Endothelial cell of umbilical vein (primary cell): ENCODE data around the gene UVSSA. TPM values are rescaled to one million over a fixed set of nuclear protein-coding genes. Genes with fewer than 3 reads are reported as not detected.

ENCODE experiments used
- BruUV-seq: library from RNA; stranded (reverse); fragments of 400-500 nt; replicated peaks from 2 replicates; lab custom pipeline; 2021; lab: Mats Ljungman, UMichigan
- CTCF ChIA-PET: fragments of 300-600, 350-600 bp; sonication (Branson Sonifier 250); formaldehyde crosslinking; loops from one replicate; lab custom pipeline; 2021; ENCODE audit warnings: antibody characterized with exemption, inconsistent platforms; lab: Charles Lee
- POLR2A ChIA-PET: fragments of 300-600, 350-600 bp; sonication (Branson Sonifier 250); formaldehyde crosslinking; loops from one replicate; lab custom pipeline; 2021; ENCODE audit warnings: antibody characterized with exemption, inconsistent platforms; lab: Charles Lee
- DNase-seq: peaks from one replicate; pipeline ENCODE4 v3.0.0-alpha.2; 2011; ENCODE audit warnings: low read depth, low spot score
- FAIRE-seq: peaks from 2 replicates; lab custom pipeline; 2011; peaks lifted over from hg19 to GRCh38; lab: Jason Lieb, UNC
- H2AFZ ChIP-seq: 2 replicates; pipeline ENCODE4 v1.6.0; 2012; ENCODE audit warnings: low read depth, low read length, control low read depth, inconsistent platforms
- H3K27ac ChIP-seq: 2 replicates; pipeline ENCODE4 v1.5.1; 2011; ENCODE audit warnings: low read depth, mild to moderate bottlenecking, control low read depth, low read length, moderate library complexity; ENCODE audit not compliant: insufficient read depth
- H3K27me3 ChIP-seq, 2 experiments: 2 replicates each; pipeline versions ENCODE4 v1.6.0 to v1.6.1; 2011; ENCODE audit warnings: low read length in 2 of 2, mixed read lengths in 1 of 2; ENCODE audit not compliant: control insufficient read depth in 2 of 2, insufficient read depth in 2 of 2
- H3K36me3 ChIP-seq, 2 experiments: 2 replicates in 1 of 2; 3 replicates in 1 of 2; pipeline ENCODE4 v1.5.1; 2011; ENCODE audit warnings: low read length in 2 of 2, mild to moderate bottlenecking in 1 of 2, moderate library complexity in 1 of 2; ENCODE audit not compliant: control insufficient read depth in 2 of 2, insufficient read depth in 2 of 2; ENCODE audit errors: extremely low read depth in 1 of 2
- H3K4me1 ChIP-seq: 3 replicates; pipeline ENCODE4 v1.5.1; 2011; ENCODE audit warnings: mild to moderate bottlenecking, low read length; ENCODE audit not compliant: control insufficient read depth, insufficient read depth; ENCODE audit errors: extremely low read depth
- H3K4me2 ChIP-seq: 2 replicates; pipeline ENCODE4 v1.6.1; 2011; ENCODE audit warnings: low read length, control low read depth, mixed read lengths; ENCODE audit not compliant: insufficient read depth
- H3K4me3 ChIP-seq, 3 experiments: fragments of 200-600 bp in 1 of 3; sonication (generic), shearing (Covaris generic) in 1 of 3; replicated peaks in 1 of 3; 2 replicates each; pipeline ENCODE4 v1.5.1; 2011 to 2016; ENCODE audit warnings: control low read depth in 3 of 3, low read length in 3 of 3, mild to moderate bottlenecking in 2 of 3, inconsistent platforms in 1 of 3, low read depth in 1 of 3, moderate library complexity in 1 of 3; ENCODE audit not compliant: insufficient read depth in 1 of 3
- H3K79me2 ChIP-seq: 2 replicates; pipeline ENCODE4 v1.6.0; 2012; ENCODE audit warnings: low read length, inconsistent platforms; ENCODE audit not compliant: control insufficient read depth, insufficient read depth
- H3K9ac ChIP-seq: replicated peaks from 2 replicates; pipeline ENCODE3; 2011; ENCODE audit warnings: low read length, control low read depth; ENCODE audit not compliant: insufficient read depth; ENCODE audit errors: extremely low read depth
- H3K9me1 ChIP-seq: replicated peaks from 3 replicates; pipeline ENCODE4 v1.6.0; 2011; ENCODE audit warnings: mild to moderate bottlenecking, low read length; ENCODE audit not compliant: control insufficient read depth, insufficient read depth; ENCODE audit errors: extremely low read depth
- H3K9me3 ChIP-seq: replicated peaks from 2 replicates; pipeline ENCODE4 v1.5.1; 2012; ENCODE audit warnings: low read length, inconsistent platforms; ENCODE audit not compliant: control insufficient read depth, insufficient read depth
- H4K20me1 ChIP-seq: replicated peaks from 2 replicates; pipeline ENCODE3; 2011; ENCODE audit warnings: mild to moderate bottlenecking, low read length; ENCODE audit not compliant: control insufficient read depth, insufficient read depth; ENCODE audit errors: extremely low read depth
- CTCF ChIP-seq, 2 donors: IDR thresholded peaks; 1 replicate in 1 of 2; 2 replicates in 1 of 2; pipeline ENCODE4 v1.5.1; 2011; ENCODE audit warnings: low read length in 2 of 2, mild to moderate bottlenecking in 2 of 2, moderate library complexity in 2 of 2, control low read depth in 1 of 2, inconsistent platforms in 1 of 2, low read depth in 1 of 2; ENCODE audit not compliant: insufficient read depth in 1 of 2; ENCODE audit errors: extremely low read depth in 1 of 2
- EZH2 ChIP-seq: IDR thresholded peaks from 2 replicates; pipeline ENCODE4 v1.6.1; 2012; ENCODE audit warnings: borderline replicate concordance, low read depth, mild to moderate bottlenecking, moderate library complexity, low read length, inconsistent platforms; ENCODE audit not compliant: severe bottlenecking
- FOS ChIP-seq: IDR thresholded peaks from 2 replicates; pipeline ENCODE4 v1.6.1; 2011; ENCODE audit warnings: mild to moderate bottlenecking, low read length, moderate library complexity, borderline replicate concordance; ENCODE audit not compliant: insufficient read depth
- JUN ChIP-seq: IDR thresholded peaks from 2 replicates; pipeline ENCODE4 v1.6.1; 2011; ENCODE audit warnings: borderline replicate concordance, low read depth; ENCODE audit not compliant: insufficient read length, insufficient read depth
- POLR2AphosphoS5 ChIP-seq: IDR thresholded peaks from 2 replicates; pipeline ENCODE4 v1.6.1; 2012; ENCODE audit warnings: low read depth, mild to moderate bottlenecking, control low read depth, low read length, moderate library complexity; ENCODE audit not compliant: insufficient read depth
- dilution Hi-C: fragments of 300-500 bp; cut with MboI; formaldehyde crosslinking; loops from one replicate; pipeline ENCODE4 v1.15.0; 2019; ENCODE audit warnings: low sequenced_read_pairs; ENCODE audit not compliant: extremely low pct_ligation_motif_present
- intact Hi-C: fragments of 100-400 bp; cut with micrococcal nuclease; formaldehyde crosslinking; loops from one replicate; pipeline ENCODE4 v1.10.0; 2022
- polyA plus RNA-seq, 4 experiments: library from polyadenylated mRNA; depleted of rRNA in 3 of 4; stranded (reverse) in 3 of 4; unstranded in 1 of 4; fragments of >200 nt; gene quantifications; 2 replicates each; pipeline versions ENCODE4 v1.2.1 to v1.2.3, GENCODE V29; 2011 to 2012; ENCODE audit warnings: missing spikeins in 1 of 4
- total RNA-seq: library from RNA; stranded (reverse); gene quantifications from 2 replicates; pipeline ENCODE4 v1.2.3, GENCODE V29; 2021
- TF ChIP-seq, protein P1 (sequence below): IDR thresholded peaks from 2 replicates; pipeline ENCODE4 v1.6.1; 2011; ENCODE audit not compliant: insufficient read depth, insufficient read length

The UVSSA gene
- total and polyA plus RNA-seq, 2 donors (not counting 3 experiments of a cell fraction or from before 2014, with no cell fraction given), result 7.1 to 14.9 TPM

GRCh38 chr4:1312821-1313640 is 34.0 kb upstream of the UVSSA start:
- Histone ChIP-seq H3K9me3 (no peaks in the 10 kb centered on the region), H3K36me3 (peaks cover 13 to 31% of the 10 kb centered on the region in 2 experiments), H3K4me2 (no peak overlapping the region), H2AFZ (no peak overlapping the region), H3K9ac (no peak overlapping the region), H3K27ac (no peak overlapping the region), H3K27me3 (no peaks in the 10 kb centered on the region), H3K9me1 (no peaks in the 10 kb centered on the region), H4K20me1 (no peaks in the 10 kb centered on the region), H3K4me1 (peaks cover 11% of the 10 kb centered on the region), H3K79me2 (peaks cover 42% of the 10 kb centered on the region), H3K4me3 (no peak overlapping the region)
- dilution Hi-C loops, result no loop called here
- POLR2A ChIA-PET, result no interaction called here
- BruUV-seq, result no TSS peak
- no peak for FAIRE-seq
- TF ChIP-seq, protein P1, sequence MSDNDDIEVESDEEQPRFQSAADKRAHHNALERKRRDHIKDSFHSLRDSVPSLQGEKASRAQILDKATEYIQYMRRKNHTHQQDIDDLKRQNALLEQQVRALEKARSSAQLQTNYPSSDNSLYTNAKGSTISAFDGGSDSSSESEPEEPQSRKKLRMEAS, result no peak
- TF ChIP-seq EZH2 (no peak), POLR2AphosphoS5 (no peak), JUN (no peak), FOS (no peak), CTCF (IDR thresholded peaks at IDR 0.05; ENCODE audit: extremely low read depth in 1 of 2, insufficient read depth in 1 of 2, low read depth in 1 of 2, low read length in 2 of 2) (no peak)
- no peak for DNase-seq
- intact Hi-C loops, result no loop called here
- CTCF ChIA-PET, result no interaction called here
